Epidermal melanocyte (primary cell): ENCODE results near the gene REXO1.

Experiments used
- DNase-seq: peaks from one replicate; pipeline ENCODE4 v3.0.0; 2011; ENCODE audit warnings: low spot score; ENCODE audit not compliant: insufficient read length

Gene REXO1

GRCh38 chr19:1766800-1767352, 81.4 kb downstream of the REXO1 start:
- DNase-seq: no peak

GRCh38 chr19:1765904-1766799, 82.1 kb downstream of the REXO1 start:
- no peak for DNase-seq
